IPS-NIHi11 (cell line): ENCODE data around the gene NCOA6.

ENCODE experiments used
- DNase-seq: peaks from one replicate; pipeline ENCODE4 v3.0.0; 2012; ENCODE audit warnings: mixed read lengths, low spot score

Gene NCOA6

GRCh38 chr20:34704177-34705007 is 121.1 kb downstream of the NCOA6 start, which contains the start of gene TP53INP2:
TP53INP2 (plus strand) TSS chr20:34704344; CDS start chr20:34708740, 4,396 bp downstream.
- peak; percentile 92 for DNase-seq

- DNase-seq = no peak
These were observed 121.9 kb downstream of the NCOA6 start for GRCh38 chr20:34703424-34704176.

- no peak for DNase-seq
These were observed 122.4 kb downstream of the NCOA6 start for GRCh38 chr20:34703061-34703423.

- no peak for DNase-seq
These were observed 123.9 kb downstream of the NCOA6 start for GRCh38 chr20:34701405-34702085.

GRCh38 chr20:34693414-34693813 is 132.0 kb downstream of the NCOA6 start:
- DNase-seq = no peak

- no peak for DNase-seq
These were observed 133.6 kb downstream of the NCOA6 start for GRCh38 chr20:34691838-34692237.

- no peak for DNase-seq
These were observed 136.0 kb downstream of the NCOA6 start for GRCh38 chr20:34689486-34689885.

GRCh38 chr20:34683667-34684066 is 141.8 kb downstream of the NCOA6 start:
- no peak for DNase-seq

- DNase-seq = no peak
These were observed 144.8 kb downstream of the NCOA6 start for GRCh38 chr20:34680586-34681175.

GRCh38 chr20:34676642-34677373 is 148.6 kb downstream of the NCOA6 start, which contains the start of gene PIGU:
PIGU (minus strand) TSS chr20:34677092; CDS start chr20:34677085, 7 bp downstream.
- peak; percentile 95 for DNase-seq

- no peak for DNase-seq
These were observed 149.3 kb downstream of the NCOA6 start for GRCh38 chr20:34675993-34676641.

GRCh38 chr20:34675561-34675960 is 149.9 kb downstream of the NCOA6 start:
- no peak for DNase-seq

GRCh38 chr20:34673412-34673811 is 152.0 kb downstream of the NCOA6 start:
- no peak for DNase-seq

- DNase-seq = no peak
These were observed 156.4 kb downstream of the NCOA6 start for GRCh38 chr20:34669094-34669493.
